Smooth muscle cell of the brain vasculature (primary cell): ENCODE results near the gene KCNN4.
"Not testable (repeated sequence)": the region's sequence is repeated elsewhere in the genome, so short reads cannot be mapped to it uniquely, and the experiment has no call there.

Experiments used
- DNase-seq: peaks from one replicate; pipeline ENCODE4 v3.0.0-alpha.2; 2012; ENCODE audit warnings: low read depth, low spot score

Gene KCNN4

DNA sequence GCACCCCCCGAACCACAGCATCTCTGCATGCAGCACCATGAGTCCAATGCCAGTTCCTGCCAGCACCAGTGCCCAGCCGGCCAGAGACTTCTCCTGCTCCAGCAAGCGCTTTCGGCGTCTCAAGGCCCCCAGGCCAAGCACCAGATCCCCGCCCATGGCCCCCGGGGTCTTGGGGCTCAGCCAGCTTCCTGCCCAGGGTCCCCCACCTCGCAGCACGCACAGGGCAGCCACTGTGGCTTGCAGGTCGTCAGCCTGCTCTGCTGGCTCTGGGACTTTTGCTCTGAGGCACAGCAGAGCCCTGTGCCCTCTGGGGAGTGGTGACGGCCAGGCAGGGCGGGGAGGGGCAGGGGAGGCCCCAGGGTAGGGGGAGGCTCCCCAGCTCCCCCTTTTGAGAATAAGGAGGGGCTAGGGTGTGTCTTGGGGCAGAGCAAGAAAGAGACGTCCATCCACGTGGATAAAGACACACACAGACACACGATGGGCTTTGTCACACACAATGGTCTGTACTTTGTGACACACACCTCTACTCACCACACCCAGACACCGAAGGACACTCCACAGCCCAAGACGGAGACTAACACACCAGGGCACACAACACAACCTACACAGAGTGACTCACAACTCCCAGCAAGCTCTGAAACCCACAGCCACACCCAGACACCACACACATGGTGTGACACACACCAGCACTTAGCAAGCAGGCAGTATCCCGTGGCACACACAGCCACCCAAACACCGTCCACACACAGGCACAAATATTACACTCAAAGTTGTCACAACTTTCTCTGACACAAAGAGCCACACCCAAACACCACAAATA, at the start of gene KCNN4:
Gene KCNN4 (minus strand): TSS at position 268 of the 820 bp plus-strand sequence. CDS start 112 bp downstream, at position 156.
- DNase-seq = no peak

DNA sequence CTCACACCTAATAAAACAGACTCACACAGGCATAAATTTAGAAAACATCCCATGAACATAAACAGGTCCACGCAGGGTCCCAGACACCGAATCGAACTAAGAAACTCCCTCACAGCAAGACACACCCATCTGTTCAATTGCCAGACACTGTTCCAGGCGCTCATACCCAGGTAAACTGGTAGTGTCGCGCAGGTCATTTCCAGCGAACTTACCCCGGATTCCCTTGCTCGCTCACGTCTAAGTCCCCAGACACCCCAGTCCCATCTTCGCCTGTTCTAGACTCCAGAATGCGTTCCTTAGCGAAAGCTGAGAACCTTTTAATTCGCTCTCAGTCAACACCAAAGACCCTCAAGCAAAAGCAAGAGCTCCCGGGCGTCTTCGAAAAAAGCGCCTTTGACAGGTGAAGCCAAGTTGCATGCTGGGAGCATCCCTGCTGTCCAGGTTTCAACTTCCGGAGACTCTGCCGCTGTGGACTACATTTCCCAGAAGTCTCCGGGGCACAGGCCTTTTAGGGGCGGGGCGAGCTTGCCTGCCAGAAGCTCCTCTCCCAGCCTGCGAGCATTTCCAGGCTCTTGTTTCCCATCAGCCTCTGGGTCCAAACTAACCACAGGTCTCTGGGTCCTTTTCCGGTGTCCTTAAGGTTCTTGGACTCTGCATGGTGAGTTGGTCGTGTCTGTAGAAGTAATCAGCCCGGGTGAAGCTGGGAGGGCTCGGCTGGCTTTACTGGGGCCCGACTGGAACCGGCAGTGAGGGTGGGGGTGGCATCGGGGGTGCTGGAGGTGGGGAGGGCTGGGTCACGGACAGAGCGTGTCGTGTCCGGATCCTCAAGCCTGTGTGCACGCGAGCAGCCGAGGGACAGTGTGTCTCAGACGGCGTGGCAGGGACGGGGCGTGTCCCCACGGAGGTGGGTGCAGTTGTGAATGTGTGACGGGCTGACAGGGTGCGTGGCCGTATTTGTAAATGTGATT, 46.3 kb upstream of the KCNN4 start, which contains the start of gene ZNF283:
Gene ZNF283 (plus strand): TSS at position 535 of the 968 bp plus-strand sequence. CDS start 6,184 bp downstream, outside the sequence.
- peak; percentile 66 for DNase-seq

DNA sequence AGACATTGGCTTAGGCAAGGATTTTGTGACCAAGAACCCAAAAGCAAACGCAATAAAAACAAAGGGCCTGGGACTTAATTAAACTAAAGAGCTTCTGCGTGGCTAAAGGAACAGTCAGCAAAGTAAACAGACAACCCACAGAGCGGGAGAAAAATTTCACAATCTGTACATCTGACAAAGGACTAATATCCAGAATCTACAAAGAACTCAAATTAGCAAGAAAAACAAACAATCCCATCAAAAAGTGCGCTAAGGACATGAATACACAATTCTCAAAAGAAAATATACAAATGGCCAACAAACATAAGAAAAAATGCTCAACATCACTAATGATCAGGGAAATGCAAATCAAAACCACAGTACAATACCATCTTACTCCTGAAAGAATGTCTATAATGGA, 43.8 kb upstream of the KCNN4 start:
- DNase-seq = not testable (repeated sequence)

GRCh38 chr19:43823856-43824255, 43.1 kb upstream of the KCNN4 start:
- DNase-seq = not testable (repeated sequence)

DNA sequence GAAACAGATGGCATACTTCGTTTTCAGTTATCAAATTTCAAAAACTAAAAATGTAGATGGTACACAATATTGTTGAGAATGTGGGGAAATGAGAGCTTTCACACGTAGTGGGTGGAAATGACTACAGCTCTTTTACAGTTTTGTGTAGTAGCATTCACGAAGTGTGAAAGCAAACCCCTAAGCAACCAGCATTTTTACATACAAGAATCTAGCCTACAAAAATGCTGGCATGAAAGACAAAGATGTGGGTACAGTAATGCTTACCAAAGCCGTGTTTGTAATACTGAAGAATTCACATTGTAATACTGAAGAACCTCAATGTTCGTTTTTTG, 40.1 kb upstream of the KCNN4 start:
- no peak for DNase-seq

DNA sequence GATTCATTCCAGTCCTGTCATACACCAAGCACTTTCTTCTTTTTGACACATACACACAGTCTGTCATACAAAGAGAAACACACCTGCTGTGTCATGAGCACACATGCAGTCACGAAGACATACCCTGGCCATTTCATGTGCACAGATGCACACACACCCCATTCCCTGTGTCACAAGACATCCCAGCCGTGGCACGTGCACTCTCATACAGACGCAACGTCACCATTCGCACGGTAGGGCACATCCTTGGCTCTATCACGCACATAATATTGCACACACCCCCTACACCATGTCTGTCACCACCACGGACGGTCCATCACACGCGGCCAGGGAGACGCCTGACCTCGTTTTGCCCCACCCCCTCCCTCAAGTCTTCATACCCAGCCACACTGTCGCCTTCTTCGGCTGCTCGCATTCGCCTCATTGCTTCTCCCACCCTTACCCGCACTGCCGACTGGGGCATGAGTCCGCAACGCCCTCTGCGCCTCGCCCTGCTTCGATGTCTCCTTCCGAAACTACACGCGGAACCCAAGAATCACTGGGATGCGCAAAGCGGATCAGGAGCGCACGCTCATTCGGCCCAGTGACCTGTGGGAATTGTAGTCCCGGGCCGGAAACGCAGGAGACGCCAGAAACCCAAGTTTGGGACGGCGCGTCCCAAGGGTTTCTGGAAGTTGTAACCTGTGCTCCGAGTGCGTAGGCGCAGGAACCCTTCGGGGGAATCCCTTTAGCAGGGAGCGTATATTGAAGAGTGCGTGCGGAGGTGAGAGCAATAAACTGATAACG, 39.5 kb upstream of the KCNN4 start:
- no peak for DNase-seq

GRCh38 chr19:43818500-43818899, 37.7 kb upstream of the KCNN4 start:
- no peak for DNase-seq

- DNase-seq = not testable (repeated sequence)
These were observed 36.7 kb upstream of the KCNN4 start for GRCh38 chr19:43817454-43817853.

GRCh38 chr19:43814663-43815352, 34.0 kb upstream of the KCNN4 start:
- DNase-seq = no peak

DNA sequence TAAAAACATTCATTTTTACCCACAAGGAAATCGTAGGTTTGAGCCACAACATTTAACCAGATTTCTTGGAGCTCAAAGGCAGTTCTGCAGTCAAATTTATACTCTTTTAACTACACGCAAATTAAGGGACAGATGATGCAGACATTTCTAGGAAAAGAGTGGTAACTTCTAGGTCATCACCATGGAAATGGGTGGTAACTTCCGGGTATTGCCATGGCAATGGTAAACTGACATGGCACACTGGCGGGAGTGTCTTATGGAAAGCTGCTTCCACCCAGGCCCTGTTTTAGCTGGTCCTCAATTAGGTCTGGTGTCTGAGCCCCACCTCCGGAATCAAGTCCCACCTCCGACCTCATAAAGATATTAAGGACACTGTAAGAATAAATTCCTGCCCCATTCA, 31.9 kb upstream of the KCNN4 start:
- DNase-seq = no peak

DNA sequence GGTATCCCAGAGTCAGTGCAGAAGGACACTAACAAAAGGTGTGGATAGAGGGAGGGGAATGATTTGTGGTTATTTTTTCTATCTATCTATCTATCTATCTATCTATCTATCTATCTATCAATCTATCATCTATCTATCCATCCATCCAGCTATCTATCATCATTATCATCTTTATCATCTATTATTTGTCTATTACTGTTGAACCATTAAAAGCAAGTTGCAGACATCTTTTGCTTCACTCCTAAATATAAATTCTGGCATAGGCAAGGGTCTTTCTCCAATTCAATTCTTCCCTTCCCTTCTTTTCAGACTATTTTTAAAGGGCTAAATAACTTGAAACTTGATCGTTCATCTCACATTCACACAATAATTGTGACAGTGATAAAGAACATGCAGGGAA, 31.5 kb upstream of the KCNN4 start:
- no peak for DNase-seq

DNA sequence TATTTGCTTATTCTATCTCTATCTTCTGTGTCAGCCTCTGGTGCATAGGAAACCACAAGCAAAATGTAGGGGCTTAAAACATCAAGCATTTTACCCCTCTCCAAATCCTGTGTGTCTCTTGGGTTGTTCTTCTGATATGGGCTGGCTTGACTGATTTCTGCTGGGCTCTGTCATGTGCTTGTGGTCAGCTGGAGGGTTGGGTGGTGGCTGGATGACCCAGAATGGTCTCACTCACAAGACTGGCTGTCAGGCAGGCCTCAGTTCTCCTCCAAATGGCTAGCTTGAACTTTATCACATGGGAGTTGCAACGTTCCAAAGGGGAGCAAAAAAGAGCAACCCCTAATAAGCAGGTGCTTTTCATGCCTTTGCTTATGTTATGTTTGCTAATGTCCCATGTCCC, 31.1 kb upstream of the KCNN4 start:
- DNase-seq = no peak

DNA sequence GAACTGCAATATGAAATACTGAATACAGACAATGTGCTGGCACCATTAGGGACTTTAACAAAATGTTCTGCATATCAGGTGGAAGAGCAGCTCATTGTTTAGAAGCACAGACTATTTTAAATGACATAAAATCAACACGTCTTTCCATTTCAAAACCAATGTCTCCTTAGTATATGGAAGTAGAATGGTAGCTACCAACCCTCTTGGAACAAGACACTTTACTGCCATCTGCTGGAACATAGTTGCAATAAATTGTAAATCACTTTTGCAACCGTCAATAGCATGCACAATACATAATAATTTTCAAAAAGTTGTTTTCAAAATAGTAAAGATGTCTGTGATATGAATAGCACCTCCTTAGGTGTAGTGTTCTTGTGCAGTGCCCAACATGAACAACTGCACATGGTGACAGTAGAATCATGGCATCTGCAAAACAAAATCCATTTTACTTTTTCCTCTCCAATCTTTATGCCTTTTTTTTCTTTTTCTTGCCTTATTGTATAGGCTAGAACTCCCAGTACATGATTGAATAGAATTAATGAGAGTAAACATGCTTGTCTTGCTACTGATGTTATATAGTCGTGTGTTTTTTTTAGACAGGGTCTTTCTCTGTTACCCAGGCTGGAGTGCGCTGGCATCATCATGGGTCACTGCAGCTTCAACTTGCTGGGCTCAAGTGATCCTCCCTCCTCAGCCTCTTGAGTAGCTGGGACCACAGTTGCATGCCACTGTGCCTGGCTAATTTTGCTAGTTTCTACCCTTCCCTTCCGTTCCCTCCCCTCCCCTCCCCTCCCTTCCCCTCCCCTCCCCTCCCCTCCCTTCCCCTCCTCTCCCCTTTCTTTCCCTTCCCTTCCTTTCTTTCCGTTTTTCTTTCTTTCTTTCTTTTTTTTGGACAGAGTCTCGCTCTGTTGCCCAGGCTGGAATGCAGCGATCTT, 29.3 kb upstream of the KCNN4 start:
- DNase-seq = peak; percentile 15

GRCh38 chr19:43807651-43808050, 26.9 kb upstream of the KCNN4 start:
- no peak for DNase-seq

GRCh38 chr19:43806848-43807247, 26.1 kb upstream of the KCNN4 start:
- DNase-seq = no peak

DNA sequence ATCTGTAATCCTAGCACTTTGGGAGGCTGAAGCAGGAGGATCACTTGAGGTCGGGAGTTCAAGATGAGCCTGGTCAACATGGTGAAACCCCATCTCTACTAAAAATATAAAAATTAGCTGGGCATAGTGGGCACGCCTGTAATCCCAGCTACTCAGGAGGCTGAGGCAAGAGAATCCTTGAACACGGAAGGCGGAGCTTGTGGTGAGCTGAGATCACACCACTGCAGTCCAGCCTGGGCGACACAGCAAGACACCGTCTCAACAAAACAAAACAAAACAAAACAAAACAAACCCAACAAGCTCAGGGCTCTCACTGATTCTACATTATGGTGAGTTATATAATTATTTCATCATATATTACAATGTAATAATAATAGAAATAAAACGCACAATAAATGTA, 25.6 kb upstream of the KCNN4 start:
- not testable (repeated sequence) for DNase-seq

GRCh38 chr19:43804432-43804831, 23.7 kb upstream of the KCNN4 start:
- no peak for DNase-seq

- no peak for DNase-seq
These were observed 21.6 kb upstream of the KCNN4 start, which contains the start of gene LYPD5 for GRCh38 chr19:43802216-43802951. Gene LYPD5, minus strand, starts transcription at chr19:43802447. Its CDS starts 67 bp downstream, at chr19:43802380.

GRCh38 chr19:43799502-43800142, 18.8 kb upstream of the KCNN4 start:
- DNase-seq = no peak
